Mesendoderm (in vitro differentiated cells): Measurements from ENCODE around the gene BORCS8.
"Not testable (repeated sequence)": the region's sequence is repeated elsewhere in the genome, so short reads cannot be mapped to it uniquely, and the experiment has no call there.

Experiments used
- DNase-seq: peaks from one replicate; pipeline ENCODE4 v3.0.0; 2013
- H2AK5ac ChIP-seq: 2 replicates; pipeline ENCODE4 v1.6.1; 2013; ENCODE audit warnings: low read length, inconsistent platforms
- H2BK120ac ChIP-seq: 2 replicates; pipeline ENCODE4 v1.6.1; 2013; ENCODE audit warnings: low read depth, mild to moderate bottlenecking, low read length, moderate library complexity, mixed read lengths
- H2BK15ac ChIP-seq: replicated peaks from 2 replicates; pipeline ENCODE4 v1.6.1; 2013; ENCODE audit warnings: low read depth, mild to moderate bottlenecking, moderate library complexity
- H2BK5ac ChIP-seq: 2 replicates; pipeline ENCODE4 v1.6.1; 2013; ENCODE audit warnings: low read length, inconsistent platforms
- H3K18ac ChIP-seq: 2 replicates; pipeline ENCODE4 v1.6.1; 2013; ENCODE audit warnings: mild to moderate bottlenecking, low read length, mixed read lengths
- H3K23ac ChIP-seq: one replicate; pipeline ENCODE4 v1.6.1; 2013; ENCODE audit warnings: low read length
- H3K27ac ChIP-seq: 2 replicates; pipeline ENCODE4 v1.5.1; 2013; ENCODE audit warnings: low read depth, mild to moderate bottlenecking, inconsistent platforms, low read length, moderate library complexity
- H3K27me3 ChIP-seq: 2 replicates; pipeline ENCODE4 v1.6.1; 2013; ENCODE audit warnings: low read length, control low read depth, mild to moderate bottlenecking, inconsistent platforms; ENCODE audit not compliant: insufficient read depth, poor library complexity
- H3K36me3 ChIP-seq: 2 replicates; pipeline ENCODE4 v1.6.1; 2013; ENCODE audit warnings: low read length, inconsistent platforms; ENCODE audit not compliant: control insufficient read depth, insufficient read depth
- H3K4ac ChIP-seq: one replicate; pipeline ENCODE4 v1.6.1; 2013; ENCODE audit warnings: low read depth, mild to moderate bottlenecking, low read length, moderate library complexity
- H3K4me1 ChIP-seq: 2 replicates; pipeline ENCODE4 v1.6.1; 2013; ENCODE audit warnings: low read depth, low read length, inconsistent platforms; ENCODE audit not compliant: control insufficient read depth
- H3K4me2 ChIP-seq: 2 replicates; pipeline ENCODE4 v1.6.1; 2013; ENCODE audit warnings: low read length
- H3K4me3 ChIP-seq: 2 replicates; pipeline ENCODE4 v1.5.1; 2013; ENCODE audit warnings: mild to moderate bottlenecking, low read length
- H3K56ac ChIP-seq: one replicate; pipeline ENCODE4 v1.6.1; 2013; ENCODE audit warnings: low read length
- H3K79me1 ChIP-seq: 2 replicates; pipeline ENCODE4 v1.6.1; 2013; ENCODE audit warnings: low read length, inconsistent platforms
- H3K79me2 ChIP-seq: 2 replicates; pipeline ENCODE4 v1.6.1; 2013; ENCODE audit warnings: mild to moderate bottlenecking, low read length; ENCODE audit not compliant: control insufficient read depth, insufficient read depth
- H3K9ac ChIP-seq: 2 replicates; pipeline ENCODE4 v1.6.1; 2013; ENCODE audit warnings: low read length, inconsistent platforms
- H4K5ac ChIP-seq: one replicate; pipeline ENCODE4 v1.6.1; 2013; ENCODE audit warnings: low read length
- H4K8ac ChIP-seq: one replicate; pipeline ENCODE4 v1.6.1; 2013; ENCODE audit warnings: low read depth, mild to moderate bottlenecking, control low read depth, low read length, moderate library complexity
- WGBS: extraction: QIAGEN DNeasy Blood & Tissue Kit; methylation state at CpG from one replicate; pipeline ENCODE4 v1.1.7; 2013; ENCODE audit warnings: low lambda C conversion rate, missing lambda C conversion rate; ENCODE audit not compliant: insufficient coverage; ENCODE audit errors: extremely low coverage; 5-methylcytosine and 5-hydroxymethylcytosine counted together

The BORCS8 gene

DNA sequence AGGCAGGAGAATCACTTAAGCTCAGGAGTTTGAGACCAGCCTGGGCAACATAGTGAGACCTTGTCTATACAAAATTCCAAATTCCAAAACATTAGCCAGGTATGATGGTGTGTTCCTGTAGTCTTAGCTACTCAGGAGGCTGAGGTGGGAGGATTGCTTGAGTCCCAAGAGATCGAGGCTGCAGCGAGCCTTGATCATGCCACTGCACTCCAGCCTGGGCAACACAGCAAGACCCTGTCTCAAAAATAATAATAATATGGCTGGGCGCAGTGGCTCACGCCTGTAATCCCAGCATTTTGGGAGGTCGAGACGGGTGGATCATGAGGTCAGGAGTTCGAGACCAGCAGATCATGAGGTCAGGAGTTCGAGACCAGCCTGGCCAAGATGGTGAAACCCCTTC is 29.0 kb upstream of the BORCS8 start:
- not testable (repeated sequence) for H3K9ac ChIP-seq

DNA sequence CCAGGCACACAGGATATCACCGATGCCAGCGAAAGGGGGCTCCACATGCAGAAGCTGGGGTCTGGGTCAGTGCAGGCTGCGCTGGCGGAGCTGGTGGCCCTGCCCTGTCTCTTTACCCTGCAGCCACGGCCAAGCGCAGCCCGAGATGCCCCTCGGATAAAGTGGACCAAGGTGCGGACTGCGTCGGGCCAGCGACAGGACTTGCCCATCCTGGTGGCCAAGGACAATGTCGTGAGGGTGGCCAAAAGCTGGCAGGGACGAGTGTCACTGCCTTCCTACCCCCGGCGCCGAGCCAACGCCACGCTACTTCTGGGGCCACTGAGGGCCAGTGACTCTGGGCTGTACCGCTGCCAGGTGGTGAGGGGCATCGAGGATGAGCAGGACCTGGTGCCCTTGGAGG is 27.0 kb upstream of the BORCS8 start:
- Histone ChIP-seq H3K9ac (no peak overlapping the region), H3K4me3 (no peak overlapping the region), H3K79me2 (no peaks in the 10 kb centered on the region), H3K36me3 (no peaks in the 10 kb centered on the region), H3K27me3 (no peaks in the 10 kb centered on the region), H3K4me1 (no peaks in the 10 kb centered on the region), H3K4me2 (no peak overlapping the region), H2BK15ac (no peak overlapping the region), H3K27ac (no peak overlapping the region), H3K56ac (no peak overlapping the region), H2AK5ac (no peak overlapping the region), H3K4ac (no peak overlapping the region), H2BK5ac (no peak overlapping the region), H4K5ac (no peak overlapping the region), H3K18ac (no peak overlapping the region), H4K8ac (no peak overlapping the region), H3K23ac (no peak overlapping the region), H3K79me1 (no peaks in the 10 kb centered on the region), H2BK120ac (no peak overlapping the region)
- no CpG with 5 or more reads among the region's 21 CpGs for WGBS
- DNase-seq = no peak

More for the DNA sequence above, 29.0 kb upstream of the BORCS8 start:
- H3K27me3 ChIP-seq, H3K27ac ChIP-seq, H3K79me1 ChIP-seq, H3K18ac ChIP-seq, H3K56ac ChIP-seq, H3K79me2 ChIP-seq, H4K8ac ChIP-seq, H2BK5ac ChIP-seq, H2BK120ac ChIP-seq, H3K4me1 ChIP-seq, H4K5ac ChIP-seq, H3K4me2 ChIP-seq, H2BK15ac ChIP-seq, H2AK5ac ChIP-seq, H3K23ac ChIP-seq, H3K4ac ChIP-seq, DNase-seq, H3K4me3 ChIP-seq, H3K36me3 ChIP-seq: not testable (repeated sequence)
- no CpG with 5 or more reads among the region's 8 CpGs for WGBS

DNA sequence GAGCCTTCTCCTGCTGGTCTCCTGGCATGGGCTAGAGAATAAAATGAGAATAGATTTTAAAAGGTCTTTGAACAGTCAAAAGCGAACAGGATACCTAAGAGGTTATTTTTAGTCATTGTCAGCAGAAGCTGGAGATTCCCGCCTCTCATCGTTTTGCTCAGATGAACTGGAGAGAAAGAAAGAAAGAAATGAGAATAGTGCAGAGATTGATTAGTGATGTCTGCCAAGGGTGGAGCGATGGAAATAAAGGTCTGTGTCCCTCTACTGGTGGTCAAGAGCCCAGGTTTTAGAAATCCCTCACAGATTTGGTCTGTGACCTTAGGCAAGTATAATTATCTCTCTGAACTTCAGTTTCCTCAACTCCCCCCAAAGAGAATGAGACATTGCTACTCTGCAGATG is 25.1 kb upstream of the BORCS8 start:
- no peaks in the 10 kb centered on the region for H3K79me1 ChIP-seq
- H3K4me3 ChIP-seq = no peak overlapping the region
- no peak overlapping the region for H4K5ac ChIP-seq
- H2BK120ac ChIP-seq = no peak overlapping the region
- H3K9ac ChIP-seq = no peak overlapping the region
- no peak overlapping the region for H3K4ac ChIP-seq
- peaks cover 6% of the 10 kb centered on the region for H3K27me3 ChIP-seq
- no peak overlapping the region for H3K23ac ChIP-seq
- H3K4me2 ChIP-seq = no peak overlapping the region
- H3K4me1 ChIP-seq = no peaks in the 10 kb centered on the region
- no peak overlapping the region for H3K27ac ChIP-seq
- no CpG with 5 or more reads among the region's 4 CpGs for WGBS
- no peaks in the 10 kb centered on the region for H3K79me2 ChIP-seq
- H3K18ac ChIP-seq = no peak overlapping the region
- H2BK15ac ChIP-seq = no peak overlapping the region
- H3K56ac ChIP-seq = no peak overlapping the region
- no peak overlapping the region for H2AK5ac ChIP-seq
- H3K36me3 ChIP-seq = no peaks in the 10 kb centered on the region
- no peak overlapping the region for H2BK5ac ChIP-seq
- H4K8ac ChIP-seq = no peak overlapping the region
- DNase-seq = peak; percentile 81

DNA sequence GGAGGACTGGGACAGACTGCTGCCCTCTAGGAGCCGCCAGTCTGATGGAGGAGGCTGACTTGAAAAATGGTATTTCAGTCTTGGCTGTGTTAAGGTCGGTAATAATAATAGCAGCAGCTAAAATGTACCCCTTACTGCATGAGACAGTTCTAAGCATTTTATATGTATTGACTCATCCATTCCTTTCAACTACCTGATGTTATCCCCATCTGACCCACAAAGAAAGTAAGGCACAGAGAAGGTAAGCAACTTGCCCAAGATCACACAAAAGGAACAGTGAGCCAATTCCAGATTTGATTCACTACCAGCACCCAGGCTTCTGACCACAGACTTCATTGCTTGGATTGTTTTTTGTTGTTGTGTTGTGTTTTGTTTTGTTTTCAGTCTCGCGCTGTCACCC is 23.8 kb upstream of the BORCS8 start:
- H3K27ac ChIP-seq = no peak overlapping the region
- no peaks in the 10 kb centered on the region for H3K4me1 ChIP-seq
- H4K5ac ChIP-seq = no peak overlapping the region
- no peaks in the 10 kb centered on the region for H3K36me3 ChIP-seq
- H3K4ac ChIP-seq = no peak overlapping the region
- WGBS = no CpG with 5 or more reads among the region's 4 CpGs
- no peak overlapping the region for H2BK120ac ChIP-seq
- no peak overlapping the region for H3K4me2 ChIP-seq
- H4K8ac ChIP-seq = no peak overlapping the region
- no peaks in the 10 kb centered on the region for H3K79me1 ChIP-seq
- H2BK15ac ChIP-seq = no peak overlapping the region
- no peak overlapping the region for H3K23ac ChIP-seq
- H3K4me3 ChIP-seq = no peak overlapping the region
- no peak overlapping the region for H2AK5ac ChIP-seq
- no peak overlapping the region for H2BK5ac ChIP-seq
- H3K79me2 ChIP-seq = no peaks in the 10 kb centered on the region
- no peak for DNase-seq
- H3K18ac ChIP-seq = no peak overlapping the region
- H3K27me3 ChIP-seq = peaks cover 10% of the 10 kb centered on the region
- H3K56ac ChIP-seq = no peak overlapping the region
- no peak overlapping the region for H3K9ac ChIP-seq

DNA sequence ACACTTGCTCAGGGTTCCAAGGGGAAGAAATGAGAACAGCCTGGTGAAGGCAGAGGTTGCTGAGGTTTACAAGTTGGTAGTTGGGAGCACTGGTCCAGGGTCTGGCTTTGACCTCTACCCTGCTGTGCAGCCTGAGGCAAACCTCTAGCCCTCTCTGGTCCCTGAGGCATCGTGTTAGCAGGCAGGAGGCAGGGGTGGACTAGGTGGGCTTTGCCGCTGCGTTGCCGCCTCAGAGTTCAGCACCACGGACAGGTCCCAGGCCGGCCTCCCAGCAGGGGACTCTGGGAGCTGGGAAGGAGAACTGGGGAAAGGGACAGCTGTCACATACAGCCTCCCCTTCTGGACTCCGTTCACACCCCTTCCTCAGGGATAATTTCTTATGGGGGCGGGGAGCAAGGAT is 22.9 kb upstream of the BORCS8 start:
- H3K9ac ChIP-seq = no peak overlapping the region
- no peaks in the 10 kb centered on the region for H3K36me3 ChIP-seq
- H3K4ac ChIP-seq = no peak overlapping the region
- no peaks in the 10 kb centered on the region for H3K4me1 ChIP-seq
- H2AK5ac ChIP-seq = no peak overlapping the region
- no peak overlapping the region for H2BK5ac ChIP-seq
- H3K79me2 ChIP-seq = no peaks in the 10 kb centered on the region
- no peak overlapping the region for H2BK15ac ChIP-seq
- no peak overlapping the region for H4K8ac ChIP-seq
- H3K27ac ChIP-seq = no peak overlapping the region
- H3K23ac ChIP-seq = no peak overlapping the region
- no peak overlapping the region for H3K56ac ChIP-seq
- no peaks in the 10 kb centered on the region for H3K79me1 ChIP-seq
- H2BK120ac ChIP-seq = no peak overlapping the region
- no peak overlapping the region for H3K4me2 ChIP-seq
- no CpG with 5 or more reads among the region's 8 CpGs for WGBS
- H3K18ac ChIP-seq = no peak overlapping the region
- H4K5ac ChIP-seq = no peak overlapping the region
- H3K27me3 ChIP-seq = peaks cover 10% of the 10 kb centered on the region
- H3K4me3 ChIP-seq = no peak overlapping the region
- peak; percentile 83 for DNase-seq

DNA sequence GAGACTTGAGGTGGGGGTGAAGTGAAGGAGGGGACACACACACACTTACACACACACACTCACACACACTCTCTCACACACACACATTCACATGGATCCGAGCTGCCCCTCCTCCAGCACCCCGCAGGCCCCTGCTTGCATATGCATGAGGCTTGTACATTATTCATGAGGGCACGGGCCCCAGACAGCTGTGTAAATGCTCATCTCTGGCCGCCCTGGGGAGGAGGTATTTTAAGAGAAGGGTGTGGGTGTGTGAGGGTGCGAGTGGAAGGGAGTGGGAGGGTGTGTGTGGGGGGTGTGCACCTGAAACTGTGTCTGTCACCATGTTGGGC is 22.2 kb upstream of the BORCS8 start:
- DNase-seq = no peak
- H3K4me1 ChIP-seq = no peaks in the 10 kb centered on the region
- H4K8ac ChIP-seq = no peak overlapping the region
- no peak overlapping the region for H3K23ac ChIP-seq
- no peak overlapping the region for H2BK15ac ChIP-seq
- no peaks in the 10 kb centered on the region for H3K79me2 ChIP-seq
- no peak overlapping the region for H3K4ac ChIP-seq
- H3K4me3 ChIP-seq = no peak overlapping the region
- H3K4me2 ChIP-seq = no peak overlapping the region
- H3K18ac ChIP-seq = no peak overlapping the region
- no peaks in the 10 kb centered on the region for H3K79me1 ChIP-seq
- no peak overlapping the region for H3K9ac ChIP-seq
- no peak overlapping the region for H3K27ac ChIP-seq
- no CpG with 5 or more reads among the region's 5 CpGs for WGBS
- H2BK120ac ChIP-seq = no peak overlapping the region
- H2BK5ac ChIP-seq = no peak overlapping the region
- H3K36me3 ChIP-seq = no peaks in the 10 kb centered on the region
- no peak overlapping the region for H2AK5ac ChIP-seq
- peaks cover 10% of the 10 kb centered on the region for H3K27me3 ChIP-seq
- H3K56ac ChIP-seq = no peak overlapping the region
- H4K5ac ChIP-seq = no peak overlapping the region
